ENCODE results near the gene LEO1. TPM values are rescaled to one million over a fixed set of nuclear protein-coding genes. Genes with fewer than 3 reads are reported as not detected.
A peak's percentile ranks its signal among the peaks of the same experiment; 100 is the strongest.

Gene LEO1
- total RNA-seq, 4 donors from 2014 or later: 23.9 to 53.6 (median 27.3) TPM

DNA sequence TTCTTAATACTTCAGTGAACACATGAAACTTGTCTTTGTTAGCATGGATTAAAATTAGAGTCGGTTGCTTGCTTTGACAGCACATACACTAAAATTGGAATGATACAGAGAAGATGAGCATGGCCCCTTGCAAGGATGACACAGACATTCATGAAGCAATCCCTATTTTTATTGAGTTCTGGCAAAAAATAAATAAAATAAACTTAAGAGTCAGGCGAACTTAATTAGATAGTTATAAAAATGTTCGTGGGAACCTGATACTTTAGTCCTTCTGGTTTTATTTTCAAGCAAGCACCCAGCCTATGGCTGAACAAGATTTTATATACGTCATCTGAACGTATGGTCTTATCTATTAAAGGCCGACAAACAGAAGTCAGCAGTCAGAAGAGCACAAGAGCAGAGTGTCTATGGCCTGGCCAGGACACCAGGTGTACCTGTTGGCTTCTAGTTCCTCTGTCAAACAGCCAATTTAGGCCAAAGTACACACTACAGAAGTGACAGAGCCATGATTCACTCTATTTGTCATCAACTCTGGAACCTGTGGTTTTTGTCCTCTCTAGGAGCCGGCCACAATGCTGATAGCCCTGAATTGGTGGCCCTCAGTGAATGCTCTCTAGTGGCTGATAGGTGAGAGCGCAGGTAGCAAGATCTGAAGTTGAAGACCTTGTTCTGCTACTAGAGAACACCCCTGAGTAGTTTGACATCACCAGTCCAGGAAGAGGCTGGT is 64.3 kb downstream of the LEO1 start:
- peaks cover 0 to 48% (median 0%) of the 10 kb centered on the region in 3 donors for H3K36me3 ChIP-seq
- peaks cover 0 to 4% (median 0%) of the 10 kb centered on the region in 4 donors for H3K4me1 ChIP-seq
- H3K9me3 ChIP-seq: no peaks in the 10 kb centered on the region
- no peaks in the 10 kb centered on the region for H3K27me3 ChIP-seq
- peak in 2 of 3 donors; percentile 56 to 73 for DNase-seq
- peak overlapping the region in 2 of 4 donors; percentile 59 to 70 for H3K27ac ChIP-seq
- TF ChIP-seq POLR2A (IDR thresholded peaks at IDR 0.05): peak in 1 of 2 donors; percentile 63
- TF ChIP-seq, protein P1, sequence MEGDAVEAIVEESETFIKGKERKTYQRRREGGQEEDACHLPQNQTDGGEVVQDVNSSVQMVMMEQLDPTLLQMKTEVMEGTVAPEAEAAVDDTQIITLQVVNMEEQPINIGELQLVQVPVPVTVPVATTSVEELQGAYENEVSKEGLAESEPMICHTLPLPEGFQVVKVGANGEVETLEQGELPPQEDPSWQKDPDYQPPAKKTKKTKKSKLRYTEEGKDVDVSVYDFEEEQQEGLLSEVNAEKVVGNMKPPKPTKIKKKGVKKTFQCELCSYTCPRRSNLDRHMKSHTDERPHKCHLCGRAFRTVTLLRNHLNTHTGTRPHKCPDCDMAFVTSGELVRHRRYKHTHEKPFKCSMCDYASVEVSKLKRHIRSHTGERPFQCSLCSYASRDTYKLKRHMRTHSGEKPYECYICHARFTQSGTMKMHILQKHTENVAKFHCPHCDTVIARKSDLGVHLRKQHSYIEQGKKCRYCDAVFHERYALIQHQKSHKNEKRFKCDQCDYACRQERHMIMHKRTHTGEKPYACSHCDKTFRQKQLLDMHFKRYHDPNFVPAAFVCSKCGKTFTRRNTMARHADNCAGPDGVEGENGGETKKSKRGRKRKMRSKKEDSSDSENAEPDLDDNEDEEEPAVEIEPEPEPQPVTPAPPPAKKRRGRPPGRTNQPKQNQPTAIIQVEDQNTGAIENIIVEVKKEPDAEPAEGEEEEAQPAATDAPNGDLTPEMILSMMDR (IDR thresholded peaks at IDR 0.05): peak in 3 of 6 experiments; percentile 60 to 70 (median 64)
- no peak overlapping the region for H3K4me3 ChIP-seq

DNA sequence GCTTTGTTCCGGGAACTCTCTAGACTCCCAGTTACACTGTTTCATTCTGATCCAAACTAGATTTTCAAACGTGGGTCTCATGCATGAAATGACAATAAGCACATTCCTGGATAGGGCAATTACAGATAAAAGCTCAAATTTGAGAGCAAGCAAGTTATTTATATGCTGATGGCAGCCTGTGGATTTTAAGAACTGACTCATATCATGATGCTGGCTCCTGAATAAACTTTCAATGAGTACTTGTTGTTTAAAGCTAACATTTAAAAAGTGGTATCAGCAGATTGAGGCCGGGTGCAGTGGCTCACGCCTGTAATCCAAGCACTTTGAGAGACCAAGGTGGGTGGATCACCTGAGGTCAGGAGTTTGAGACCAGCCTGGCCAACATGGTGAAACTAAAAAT is 66.6 kb downstream of the LEO1 start:
- Histone ChIP-seq H3K27me3 (no peaks in the 10 kb centered on the region), H3K4me3 (no peak overlapping the region), H3K27ac (no peak overlapping the region), H3K9me3 (no peaks in the 10 kb centered on the region), H3K4me1 (peaks cover 0 to 4% (median 0%) of the 10 kb centered on the region in 4 donors), H3K36me3 (peaks cover 0 to 58% (median 0%) of the 10 kb centered on the region in 3 donors)
- DNase-seq: no peak
- TF ChIP-seq, protein P1 (IDR thresholded peaks at IDR 0.05): no peak
- no peak for TF ChIP-seq POLR2A (IDR thresholded peaks at IDR 0.05)

DNA sequence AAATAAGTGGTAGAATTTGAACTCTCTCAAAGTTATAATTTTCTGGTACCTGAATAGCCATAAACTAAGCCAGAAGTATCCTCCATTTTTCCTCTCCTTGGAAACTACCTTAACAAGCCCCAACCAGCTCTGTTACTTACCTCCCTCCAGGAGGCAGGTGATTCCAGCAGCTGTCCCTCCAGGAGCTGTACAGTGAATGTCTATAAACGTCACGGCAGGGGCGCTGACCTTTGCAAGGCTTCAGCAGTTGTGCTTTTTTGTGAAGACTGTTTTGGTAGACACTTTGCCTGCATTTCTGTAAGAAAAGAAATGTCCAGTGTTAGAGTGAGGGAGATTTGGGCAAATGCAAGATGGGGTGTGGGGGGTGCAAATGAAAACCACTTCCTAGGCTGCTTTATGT is 67.2 kb downstream of the LEO1 start:
- H3K4me1 ChIP-seq: peaks cover 0 to 4% (median 0%) of the 10 kb centered on the region in 4 donors
- no peak for TF ChIP-seq POLR2A (IDR thresholded peaks at IDR 0.05)
- TF ChIP-seq, protein P1 (IDR thresholded peaks at IDR 0.05): no peak
- no peak overlapping the region for H3K4me3 ChIP-seq
- no peak overlapping the region for H3K27ac ChIP-seq
- H3K36me3 ChIP-seq: peaks cover 0 to 58% (median 0%) of the 10 kb centered on the region in 3 donors
- H3K9me3 ChIP-seq: no peaks in the 10 kb centered on the region
- DNase-seq: no peak
- no peaks in the 10 kb centered on the region for H3K27me3 ChIP-seq

DNA sequence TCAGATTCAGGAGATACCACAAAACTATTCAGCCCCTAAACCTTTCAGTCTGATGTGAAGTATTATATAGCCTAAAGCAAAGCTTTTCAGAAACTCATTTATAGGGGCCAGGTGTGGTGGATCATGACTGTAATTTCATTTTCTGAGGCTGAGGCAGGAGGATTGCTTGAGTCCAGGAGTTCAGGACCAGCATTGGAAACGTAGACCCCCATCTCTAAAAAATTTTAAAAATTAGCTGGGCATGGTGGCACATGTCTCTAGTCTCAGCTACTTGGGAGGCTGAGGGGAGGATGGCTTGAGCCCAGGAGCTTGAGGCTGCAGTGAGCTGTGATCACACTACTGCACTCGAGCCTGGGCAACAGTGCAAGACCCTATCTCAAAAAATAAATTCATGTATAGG is 82.1 kb downstream of the LEO1 start:
- no peak overlapping the region for H3K4me3 ChIP-seq
- TF ChIP-seq POLR2A (IDR thresholded peaks at IDR 0.05): no peak
- TF ChIP-seq, protein P1 (IDR thresholded peaks at IDR 0.05): no peak
- DNase-seq: no peak

DNA sequence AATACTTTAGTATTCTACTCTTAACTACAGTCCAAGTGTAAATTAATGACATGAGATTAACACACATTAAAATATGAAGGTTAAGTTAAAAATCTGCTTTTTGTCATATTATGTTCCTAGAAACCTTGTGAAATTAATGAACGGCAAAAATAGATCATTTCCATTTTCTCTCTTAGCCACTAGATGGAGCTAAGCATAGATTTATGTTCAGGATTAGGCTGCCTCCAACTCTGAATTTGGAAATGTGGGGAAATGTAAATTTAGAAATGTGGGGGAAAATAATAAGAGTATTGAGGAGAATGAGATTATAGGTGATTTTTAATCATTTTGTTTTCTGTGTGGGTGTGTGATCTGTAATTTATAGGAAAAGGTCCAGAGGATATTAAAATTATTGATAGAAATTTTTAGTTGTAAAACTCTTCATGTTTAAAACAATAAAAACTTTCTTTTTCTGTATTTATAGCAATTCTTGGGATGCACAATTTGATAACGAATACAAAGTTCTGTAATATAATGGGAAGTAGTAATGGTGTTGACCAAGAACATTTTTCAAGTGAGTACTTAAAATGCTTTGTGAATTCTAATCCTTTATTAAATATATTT is 82.9 kb downstream of the LEO1 start:
- Histone ChIP-seq H3K27me3 (no peaks in the 10 kb centered on the region), H3K9me3 (no peaks in the 10 kb centered on the region), H3K27ac (no peak overlapping the region), H3K4me1 (no peaks in the 10 kb centered on the region), H3K4me3 (no peak overlapping the region), H3K36me3 (peaks cover 0 to 34% (median 0%) of the 10 kb centered on the region in 3 donors)
- DNase-seq: no peak
- no peak for TF ChIP-seq POLR2A (IDR thresholded peaks at IDR 0.05)
- TF ChIP-seq, protein P1 (IDR thresholded peaks at IDR 0.05): peak; percentile 27 to 73 (median 64)

More for the DNA sequence above, 82.1 kb downstream of the LEO1 start:
- no peak overlapping the region for H3K27ac ChIP-seq
- H3K27me3 ChIP-seq: no peaks in the 10 kb centered on the region
- H3K36me3 ChIP-seq: peaks cover 0 to 42% (median 0%) of the 10 kb centered on the region in 3 donors
- no peaks in the 10 kb centered on the region for H3K9me3 ChIP-seq
- no peaks in the 10 kb centered on the region for H3K4me1 ChIP-seq

Small RNA genes lying within 50 kb of the gene (small RNA-seq; reads per million reads assigned to genes)
- 0 reads per million in 2 donors for gene RNU6-90P

Other genes starting within 250 kb of the LEO1 start
- gene LYSMD2, start 234.1 kb downstream of the LEO1 start, total RNA-seq: 10 to 100 TPM; 12.7 to 26.4 (median 16.0) TPM
- gene TMOD2, start 220.2 kb downstream of the LEO1 start, total RNA-seq: 10 to 100 TPM in 1 of 4 donors, 1 to 10 TPM in 3; 4.0 to 25.6 (median 6.6) TPM
- 10 to 100 TPM; 39.3 to 51.8 (median 42.0) TPM for gene TMOD3, start 142.1 kb downstream of the LEO1 start, total RNA-seq
- 100 to 1,000 TPM in 1 of 4 donors, 10 to 100 TPM in 3; 41.3 to 112 (median 72.3) TPM for gene MAPK6, start 47.4 kb upstream of the LEO1 start, total RNA-seq
- gene BCL2L10, start 141.0 kb upstream of the LEO1 start, total RNA-seq: 1 to 10 TPM in 3 of 4 donors, not detected in 1; 5.1 to 9.6 (median 5.9) TPM
- 100 to 1,000 TPM in 1 of 4 donors, 1 to 10 TPM in 3; 6.1 to 120 (median 7.6) TPM for gene GNB5, start 219.6 kb upstream of the LEO1 start, total RNA-seq